HepG2 (cell line): ENCODE measurements around the gene RAD17. TPM values are rescaled to one million over a fixed set of nuclear protein-coding genes. Genes with fewer than 3 reads are reported as not detected.

Experiments
- FOXP1 ChIP-seq, 2 experiments: fragments of 450-650 bp in 1 of 2; IDR thresholded peaks; 2 replicates each; pipeline ENCODE4 v1.6.1; 2017 to 2018; ENCODE audit warnings: antibody characterized with exemption in 1 of 2
- HNF4A ChIP-seq: sonication (generic); formaldehyde crosslinking; IDR thresholded peaks from 2 replicates; pipeline ENCODE4 v1.4.0; 2020; ENCODE audit warnings: missing genetic modification reagents
- MBD4 ChIP-seq: IDR thresholded peaks from 2 replicates; pipeline ENCODE4 v1.6.1; 2012; ENCODE audit warnings: low read length, inconsistent platforms, borderline replicate concordance
- MIXL1 ChIP-seq: IDR thresholded peaks from 2 replicates; pipeline ENCODE4 v1.6.1; 2016
- NFIC ChIP-seq: IDR thresholded peaks from 2 replicates; pipeline ENCODE4 v1.6.1; 2012; ENCODE audit warnings: mild to moderate bottlenecking, low read length, inconsistent platforms
- PRMT3 ChIP-seq: sonication (generic); formaldehyde crosslinking; IDR thresholded peaks from 2 replicates; pipeline ENCODE4 v1.8.1; 2022; ENCODE audit warnings: low read depth, mild to moderate bottlenecking, moderate library complexity, missing genetic modification reagents, borderline replicate concordance
- REXO4 ChIP-seq: sonication (generic); formaldehyde crosslinking; IDR thresholded peaks from 2 replicates; pipeline ENCODE4 v1.8.0; 2022; ENCODE audit warnings: missing genetic modification reagents, mild to moderate bottlenecking, borderline replicate concordance
- TCF7L2 ChIP-seq: IDR thresholded peaks from 2 replicates; pipeline ENCODE4 v1.6.1; 2011; ENCODE audit warnings: mild to moderate bottlenecking, low read depth, low read length, moderate library complexity
- ZNF264 ChIP-seq: sonication (generic); formaldehyde crosslinking; IDR thresholded peaks from 2 replicates; pipeline ENCODE4 v1.4.0; 2020; ENCODE audit warnings: missing genetic modification reagents
- ZNF350 ChIP-seq: sonication (generic); formaldehyde crosslinking; IDR thresholded peaks from 2 replicates; pipeline ENCODE4 v1.4.0; 2020; ENCODE audit warnings: mild to moderate bottlenecking, low read depth, missing genetic modification reagents, borderline replicate concordance
- ZNF441 ChIP-seq: sonication (generic); formaldehyde crosslinking; IDR thresholded peaks from 2 replicates; pipeline ENCODE4 v1.7.0; 2021; ENCODE audit warnings: missing genetic modification reagents, borderline replicate concordance
- ZNF652 ChIP-seq: IDR thresholded peaks from 2 replicates; pipeline ENCODE4 v1.6.1; 2016; ENCODE audit warnings: low read depth, borderline replicate concordance
- ZSCAN9 ChIP-seq: IDR thresholded peaks from 2 replicates; pipeline ENCODE4 v1.6.1; 2016; ENCODE audit warnings: borderline replicate concordance
- polyA plus RNA-seq, 8 experiments: library from polyadenylated mRNA; depleted of rRNA in 3 of 8; stranded (reverse) in 7 of 8; unstranded in 1 of 8; fragments of >200 nt; fragmentation: Illumina TruSeq in 4 of 8; extraction: Trizol in 4 of 8; gene quantifications; 2 replicates each; pipeline versions ENCODE4 v1.2.1 to v1.2.3, GENCODE V29; 2011 to 2016; ENCODE audit warnings: low read depth in 4 of 8, missing spikeins in 1 of 8, mixed read lengths in 1 of 8; ENCODE audit not compliant: insufficient read depth in 1 of 8
- total RNA-seq, 5 experiments: library from RNA; depleted of rRNA; stranded (reverse); fragments of >200 nt; fragmentation: Illumina TruSeq; extraction: Trizol; gene quantifications; 2 replicates each; pipeline ENCODE4 v1.2.3, GENCODE V29; 2016; ENCODE audit warnings: low read depth in 1 of 5
- TF ChIP-seq, protein P1 (sequence below): sonication (generic); IDR thresholded peaks from 2 replicates; pipeline ENCODE4 v1.6.1; 2016; ENCODE audit warnings: low read depth, borderline replicate concordance
- TF ChIP-seq, protein P2 (sequence below): IDR thresholded peaks from 2 replicates; pipeline ENCODE4 v1.6.1; 2016; ENCODE audit warnings: mild to moderate bottlenecking
- TF ChIP-seq, protein P3 (sequence below): sonication (generic); formaldehyde crosslinking; IDR thresholded peaks from 2 replicates; pipeline ENCODE4 v1.5.1; 2020; ENCODE audit warnings: missing genetic modification reagents, mild to moderate bottlenecking, borderline replicate concordance
- TF ChIP-seq, protein P4 (sequence below): sonication (generic); formaldehyde crosslinking; IDR thresholded peaks from 2 replicates; pipeline ENCODE4 v1.4.0; 2020; ENCODE audit warnings: mild to moderate bottlenecking, missing genetic modification reagents, borderline replicate concordance

Gene RAD17
- total and polyA plus RNA-seq, 2 of the 13 experiments (the other 11 are each of a cell fraction or from before 2014, with no cell fraction given): 24.0 to 25.9 TPM

DNA sequence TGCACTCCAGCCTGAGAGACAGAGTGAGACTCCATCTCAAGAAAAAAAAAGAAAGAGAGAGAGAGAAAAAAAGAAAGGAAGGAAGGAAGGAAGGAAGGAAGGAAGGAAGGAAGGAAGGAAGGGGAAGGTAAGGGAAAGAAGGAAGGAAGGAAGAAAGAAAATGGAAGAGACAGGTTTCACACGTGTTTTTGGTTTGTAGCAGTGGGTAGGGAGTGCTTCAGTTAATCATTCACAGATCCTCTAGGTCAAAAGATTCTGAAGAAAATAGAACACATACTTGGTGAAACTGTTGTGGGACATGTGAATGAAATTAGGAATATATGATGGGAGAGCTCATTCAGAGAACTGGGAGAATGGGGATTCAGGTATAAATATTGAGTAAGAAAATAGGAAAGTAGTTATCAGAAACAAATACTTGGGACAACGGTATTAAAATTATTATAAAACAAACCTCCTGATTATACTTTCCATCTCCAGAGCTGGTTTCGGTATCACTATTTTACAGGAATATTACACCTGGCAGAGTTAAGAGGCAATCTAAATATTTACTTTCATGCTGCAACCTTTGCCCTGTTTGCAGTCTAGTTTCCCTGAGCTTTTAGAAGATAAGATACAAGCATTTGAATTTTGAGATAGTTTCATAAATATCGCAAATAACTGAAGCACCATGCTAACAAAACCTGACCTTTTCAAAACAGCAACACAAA lies 82.5 kb downstream of the RAD17 start (continued):
- TF ChIP-seq, protein P1, sequence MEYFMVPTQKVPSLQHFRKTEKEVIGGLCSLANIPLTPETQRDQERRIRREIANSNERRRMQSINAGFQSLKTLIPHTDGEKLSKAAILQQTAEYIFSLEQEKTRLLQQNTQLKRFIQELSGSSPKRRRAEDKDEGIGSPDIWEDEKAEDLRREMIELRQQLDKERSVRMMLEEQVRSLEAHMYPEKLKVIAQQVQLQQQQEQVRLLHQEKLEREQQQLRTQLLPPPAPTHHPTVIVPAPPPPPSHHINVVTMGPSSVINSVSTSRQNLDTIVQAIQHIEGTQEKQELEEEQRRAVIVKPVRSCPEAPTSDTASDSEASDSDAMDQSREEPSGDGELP: no peak; the same call in 1 of the 2 replicates
- no peak for TF ChIP-seq ZNF441 (CRISPR knock-in tag)
- TF ChIP-seq HNF4A (CRISPR knock-in tag): peak; percentile 86
- no peak for TF ChIP-seq ZNF264 (CRISPR knock-in tag)
- peak; percentile 75 for TF ChIP-seq MIXL1 (CRISPR knock-in tag)
- no peak for TF ChIP-seq FOXP1 (IDR thresholded peaks at IDR 0.05)
- TF ChIP-seq FOXP1 (CRISPR knock-in tag; IDR thresholded peaks at IDR 0.05): peak; percentile 74
- TF ChIP-seq, protein P2, sequence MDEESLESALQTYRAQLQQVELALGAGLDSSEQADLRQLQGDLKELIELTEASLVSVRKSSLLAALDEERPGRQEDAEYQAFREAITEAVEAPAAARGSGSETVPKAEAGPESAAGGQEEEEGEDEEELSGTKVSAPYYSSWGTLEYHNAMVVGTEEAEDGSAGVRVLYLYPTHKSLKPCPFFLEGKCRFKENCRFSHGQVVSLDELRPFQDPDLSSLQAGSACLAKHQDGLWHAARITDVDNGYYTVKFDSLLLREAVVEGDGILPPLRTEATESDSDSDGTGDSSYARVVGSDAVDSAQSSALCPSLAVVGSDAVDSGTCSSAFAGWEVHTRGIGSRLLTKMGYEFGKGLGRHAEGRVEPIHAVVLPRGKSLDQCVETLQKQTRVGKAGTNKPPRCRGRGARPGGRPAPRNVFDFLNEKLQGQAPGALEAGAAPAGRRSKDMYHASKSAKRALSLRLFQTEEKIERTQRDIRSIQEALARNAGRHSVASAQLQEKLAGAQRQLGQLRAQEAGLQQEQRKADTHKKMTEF (CRISPR knock-in tag): peak; percentile 74
- TF ChIP-seq ZNF652 (CRISPR knock-in tag): no peak
- TF ChIP-seq ZNF350 (CRISPR knock-in tag): no peak
- no peak for TF ChIP-seq ZSCAN9
- no peak for TF ChIP-seq MBD4
- no peak for TF ChIP-seq PRMT3 (CRISPR knock-in tag)
- TF ChIP-seq, protein P3, sequence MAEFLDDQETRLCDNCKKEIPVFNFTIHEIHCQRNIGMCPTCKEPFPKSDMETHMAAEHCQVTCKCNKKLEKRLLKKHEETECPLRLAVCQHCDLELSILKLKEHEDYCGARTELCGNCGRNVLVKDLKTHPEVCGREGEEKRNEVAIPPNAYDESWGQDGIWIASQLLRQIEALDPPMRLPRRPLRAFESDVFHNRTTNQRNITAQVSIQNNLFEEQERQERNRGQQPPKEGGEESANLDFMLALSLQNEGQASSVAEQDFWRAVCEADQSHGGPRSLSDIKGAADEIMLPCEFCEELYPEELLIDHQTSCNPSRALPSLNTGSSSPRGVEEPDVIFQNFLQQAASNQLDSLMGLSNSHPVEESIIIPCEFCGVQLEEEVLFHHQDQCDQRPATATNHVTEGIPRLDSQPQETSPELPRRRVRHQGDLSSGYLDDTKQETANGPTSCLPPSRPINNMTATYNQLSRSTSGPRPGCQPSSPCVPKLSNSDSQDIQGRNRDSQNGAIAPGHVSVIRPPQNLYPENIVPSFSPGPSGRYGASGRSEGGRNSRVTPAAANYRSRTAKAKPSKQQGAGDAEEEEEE: no peak
- TF ChIP-seq, protein P4, sequence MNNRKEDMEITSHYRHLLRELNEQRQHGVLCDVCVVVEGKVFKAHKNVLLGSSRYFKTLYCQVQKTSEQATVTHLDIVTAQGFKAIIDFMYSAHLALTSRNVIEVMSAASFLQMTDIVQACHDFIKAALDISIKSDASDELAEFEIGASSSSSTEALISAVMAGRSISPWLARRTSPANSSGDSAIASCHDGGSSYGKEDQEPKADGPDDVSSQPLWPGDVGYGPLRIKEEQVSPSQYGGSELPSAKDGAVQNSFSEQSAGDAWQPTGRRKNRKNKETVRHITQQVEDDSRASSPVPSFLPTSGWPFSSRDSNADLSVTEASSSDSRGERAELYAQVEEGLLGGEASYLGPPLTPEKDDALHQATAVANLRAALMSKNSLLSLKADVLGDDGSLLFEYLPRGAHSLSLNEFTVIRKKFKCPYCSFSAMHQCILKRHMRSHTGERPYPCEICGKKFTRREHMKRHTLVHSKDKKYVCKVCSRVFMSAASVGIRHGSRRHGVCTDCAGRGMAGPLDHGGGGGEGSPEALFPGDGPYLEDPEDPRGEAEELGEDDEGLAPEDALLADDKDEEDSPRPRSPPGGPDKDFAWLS (CRISPR knock-in tag): no peak
- TF ChIP-seq REXO4 (CRISPR knock-in tag): no peak
- peak; percentile 76; the same call in 1 of the 2 replicates for TF ChIP-seq NFIC
- no peak for TF ChIP-seq TCF7L2
